UCSD-AML1 (cell line): ENCODE measurements around the gene SLC6A1.
"Not testable (repeated sequence)": the region's sequence is repeated elsewhere in the genome, so short reads cannot be mapped to it uniquely, and the experiment has no call there.

ENCODE experiments used
- DNase-seq: peaks from one replicate; lab custom pipeline; 2025; ENCODE audit not compliant: unreplicated experiment; lab: John Stamatoyannopoulos, UW

Gene SLC6A1

DNA sequence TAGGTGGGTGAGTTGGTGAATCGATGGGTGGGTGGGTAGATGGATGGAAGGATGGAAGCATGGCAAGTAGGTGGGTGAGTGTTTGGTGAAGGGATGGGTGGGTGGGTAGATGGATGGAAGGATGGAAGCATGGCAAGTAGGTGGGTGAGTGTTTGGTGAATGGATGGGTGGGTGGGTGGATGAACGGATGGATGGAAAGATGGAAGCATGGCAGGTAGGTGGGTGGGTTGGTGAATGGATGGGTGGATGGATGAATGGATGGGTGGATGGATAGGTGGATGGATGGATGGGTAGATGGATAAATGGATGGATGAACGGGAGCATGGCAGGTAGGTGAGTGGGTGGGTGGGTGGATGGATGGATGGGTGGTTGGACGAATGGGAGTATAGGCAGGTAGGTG, 65.1 kb downstream of the SLC6A1 start:
- DNase-seq, result no peak

DNA sequence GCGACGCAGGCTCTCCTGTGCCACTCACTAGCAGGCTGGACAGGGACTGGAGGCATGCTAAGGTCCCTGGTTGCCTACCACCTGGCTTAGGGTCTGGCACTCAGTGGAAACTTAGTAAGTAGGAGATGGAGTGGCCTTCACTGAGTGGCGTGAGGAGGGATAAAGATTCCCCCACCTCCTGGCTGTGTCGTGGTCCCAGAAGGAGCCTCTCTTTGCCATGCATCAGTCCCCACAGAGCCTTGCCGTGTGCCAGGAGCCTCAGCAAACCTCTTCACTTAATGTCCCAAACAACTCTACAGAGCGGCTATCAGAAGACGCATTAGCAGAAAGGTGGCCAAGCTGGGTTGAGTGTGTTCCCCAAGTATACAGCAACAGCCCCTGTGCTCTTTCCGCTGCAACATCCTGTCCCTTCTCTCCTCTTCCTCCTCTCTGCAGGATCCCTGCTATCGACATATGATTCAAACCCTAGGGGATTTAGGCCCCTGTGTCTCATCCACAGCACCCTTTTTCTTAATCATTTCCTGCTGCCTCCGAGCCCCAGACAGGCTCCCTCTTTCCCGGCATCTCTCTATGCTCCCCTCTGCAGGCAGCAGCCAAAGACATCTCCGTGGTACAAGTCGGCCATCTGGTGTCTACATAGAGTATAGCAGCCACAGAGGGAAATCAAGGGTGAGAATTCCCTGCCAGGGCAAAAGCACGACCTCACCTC, 66.7 kb downstream of the SLC6A1 start:
- DNase-seq, result peak; percentile 28

- DNase-seq, result no peak
Measured at GRCh38 chr3:11059799-11060115, 67.2 kb downstream of the SLC6A1 start.

GRCh38 chr3:11060500-11061251, 68.1 kb downstream of the SLC6A1 start:
- peak; percentile 56 for DNase-seq

- DNase-seq, result not testable (repeated sequence)
Measured at GRCh38 chr3:11061268-11061871, 68.8 kb downstream of the SLC6A1 start.

- no peak for DNase-seq
Measured at GRCh38 chr3:11062704-11063103, 70.2 kb downstream of the SLC6A1 start.

DNA sequence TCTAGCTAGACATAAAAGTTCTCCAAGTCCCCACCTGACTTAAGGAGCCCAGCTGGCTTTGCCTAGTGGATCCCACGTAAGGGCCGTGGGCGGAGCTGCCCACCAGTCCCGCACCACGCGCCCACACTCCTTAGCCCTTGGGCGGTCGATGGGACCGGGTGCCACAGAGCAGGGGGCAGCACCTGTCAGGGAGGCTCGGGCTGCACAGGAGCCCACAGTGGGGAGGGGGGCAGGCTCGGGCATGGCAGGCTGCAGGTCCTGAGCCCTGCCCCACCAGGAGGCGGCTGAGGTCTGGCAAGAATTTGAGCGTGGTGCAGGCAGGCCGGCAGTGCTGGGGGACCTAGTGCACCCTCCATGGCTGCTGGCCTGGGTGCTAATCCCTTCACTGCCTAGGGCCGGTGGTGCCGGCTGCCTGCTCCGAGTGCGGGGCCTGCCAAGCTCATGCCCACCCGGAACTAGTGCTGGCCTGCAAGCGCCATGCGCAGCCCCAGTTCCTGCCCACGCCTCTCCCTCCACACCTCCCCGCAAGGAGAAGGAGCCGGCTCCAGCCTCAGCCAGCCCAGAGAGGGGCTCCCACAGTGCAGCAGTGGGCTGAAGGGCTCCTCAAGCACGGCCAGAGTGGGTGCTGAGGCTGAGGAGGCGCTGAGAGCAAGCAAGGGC, 78.7 kb downstream of the SLC6A1 start:
- no peak for DNase-seq

GRCh38 chr3:11072631-11073030, 80.1 kb downstream of the SLC6A1 start:
- DNase-seq, result no peak

DNA sequence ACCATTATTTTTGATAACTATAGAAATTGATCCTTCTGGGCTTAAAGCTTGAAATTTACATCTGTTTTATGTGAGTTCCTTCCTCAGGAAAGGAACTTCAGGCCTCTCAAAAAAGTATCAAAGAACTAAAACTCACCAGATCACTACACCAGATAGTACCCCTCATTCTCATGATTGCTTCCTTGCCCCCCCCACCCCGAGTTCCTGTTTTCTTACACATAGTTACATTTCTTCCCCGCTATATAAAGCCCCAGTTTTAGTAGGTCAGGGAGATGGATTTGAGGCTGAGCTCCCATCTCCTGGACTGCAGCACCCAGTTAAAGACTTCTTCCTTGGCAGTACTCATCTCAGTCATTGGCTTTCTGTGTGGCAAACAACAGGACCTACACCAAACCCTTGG, 81.5 kb downstream of the SLC6A1 start:
- DNase-seq, result no peak

DNA sequence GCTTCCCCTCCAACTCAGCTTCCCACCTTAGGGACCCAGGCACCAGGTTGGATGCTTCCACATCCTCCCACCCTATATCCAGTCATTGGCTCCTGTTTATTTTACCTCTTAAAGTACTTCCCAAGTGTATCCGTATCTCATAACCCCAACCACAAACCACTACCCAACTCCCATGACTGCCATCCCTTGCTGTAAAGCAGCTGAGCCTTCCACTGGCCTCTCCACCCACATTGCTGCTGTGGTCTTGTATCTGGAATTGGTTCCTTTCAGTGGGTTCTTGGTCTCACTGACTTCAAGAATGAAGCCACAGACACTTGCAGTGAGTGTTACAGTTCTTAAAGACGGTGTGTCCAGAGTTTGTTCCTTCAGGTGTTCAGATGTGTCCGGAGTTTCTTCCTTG, 81.9 kb downstream of the SLC6A1 start:
- no peak for DNase-seq

- DNase-seq, result not testable (repeated sequence)
Measured at GRCh38 chr3:11075122-11075521, 82.6 kb downstream of the SLC6A1 start.

GRCh38 chr3:11076711-11077110, 84.2 kb downstream of the SLC6A1 start:
- DNase-seq, result no peak

GRCh38 chr3:11077466-11077865, 84.9 kb downstream of the SLC6A1 start:
- DNase-seq, result no peak

DNA sequence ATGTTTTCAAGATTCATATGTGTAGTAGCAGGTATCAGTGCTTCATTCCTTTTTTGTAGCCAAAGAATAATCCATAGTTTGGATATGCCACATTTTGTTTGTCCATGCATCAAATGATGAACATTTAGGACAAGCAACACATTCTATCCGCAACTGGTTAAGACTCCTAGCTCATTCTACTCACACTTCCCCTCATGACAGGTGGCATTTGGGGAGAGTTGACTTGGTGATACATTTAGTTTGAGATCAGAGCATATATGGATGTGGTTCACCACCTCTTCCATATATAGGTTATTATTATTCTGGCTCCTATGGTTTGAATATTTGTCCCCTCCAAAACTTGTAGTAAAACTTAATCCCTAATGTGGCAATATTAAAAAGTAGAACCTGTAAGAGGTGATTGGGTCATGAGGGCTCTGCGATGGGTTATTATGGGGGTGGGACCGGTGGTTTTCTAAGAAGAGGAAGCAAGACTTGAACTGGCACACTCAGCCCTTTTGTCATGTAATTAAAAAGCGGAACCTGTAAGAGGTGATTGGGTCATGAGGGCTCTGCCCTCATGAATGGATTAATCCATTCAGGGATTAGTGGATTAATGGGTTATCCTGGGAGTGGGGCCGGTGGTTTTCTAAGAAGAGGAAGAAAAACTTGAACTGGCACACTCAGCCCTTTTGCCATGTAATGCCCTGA, 86.4 kb downstream of the SLC6A1 start:
- no peak for DNase-seq

DNA sequence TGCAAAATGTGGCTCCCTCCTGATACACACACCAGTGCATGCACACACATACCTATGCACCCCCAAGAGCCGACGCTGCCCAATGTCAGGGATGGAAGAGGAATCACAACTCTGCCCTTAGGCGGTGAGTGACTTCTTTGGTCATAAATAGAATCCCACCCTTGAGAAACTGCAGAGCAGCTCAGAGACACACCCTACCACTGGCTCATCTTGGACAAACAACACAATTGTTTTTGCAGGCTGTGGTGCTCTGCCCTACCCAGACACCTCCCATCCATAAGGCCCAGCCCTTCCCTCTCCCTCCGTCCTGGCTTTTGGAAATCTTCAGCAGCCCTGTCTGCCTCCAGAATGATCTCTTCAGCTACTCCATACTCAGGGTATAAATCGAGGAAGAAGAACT, 87.9 kb downstream of the SLC6A1 start:
- DNase-seq, result no peak

- DNase-seq, result no peak
Measured at GRCh38 chr3:11084098-11084497, 91.5 kb downstream of the SLC6A1 start.

DNA sequence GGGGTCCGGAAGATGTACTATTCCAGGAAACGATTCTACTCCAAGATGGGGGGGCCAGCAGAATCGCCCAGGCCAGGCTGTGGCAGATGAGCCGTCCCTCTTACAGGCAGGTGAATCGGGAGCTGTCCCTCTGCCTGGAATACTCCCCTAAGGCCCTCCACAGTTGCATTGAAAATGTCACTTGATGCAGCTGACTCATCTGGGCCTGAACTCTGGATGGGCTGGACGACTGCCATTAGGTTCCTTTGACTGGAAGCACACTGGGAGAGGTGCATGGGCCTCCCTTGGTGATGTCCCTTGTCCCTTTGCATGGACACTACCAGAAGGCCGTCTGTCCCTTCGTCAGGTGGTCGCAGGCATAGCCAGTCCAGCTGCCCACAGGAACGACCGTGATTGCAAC, 92.1 kb downstream of the SLC6A1 start:
- DNase-seq, result no peak

DNA sequence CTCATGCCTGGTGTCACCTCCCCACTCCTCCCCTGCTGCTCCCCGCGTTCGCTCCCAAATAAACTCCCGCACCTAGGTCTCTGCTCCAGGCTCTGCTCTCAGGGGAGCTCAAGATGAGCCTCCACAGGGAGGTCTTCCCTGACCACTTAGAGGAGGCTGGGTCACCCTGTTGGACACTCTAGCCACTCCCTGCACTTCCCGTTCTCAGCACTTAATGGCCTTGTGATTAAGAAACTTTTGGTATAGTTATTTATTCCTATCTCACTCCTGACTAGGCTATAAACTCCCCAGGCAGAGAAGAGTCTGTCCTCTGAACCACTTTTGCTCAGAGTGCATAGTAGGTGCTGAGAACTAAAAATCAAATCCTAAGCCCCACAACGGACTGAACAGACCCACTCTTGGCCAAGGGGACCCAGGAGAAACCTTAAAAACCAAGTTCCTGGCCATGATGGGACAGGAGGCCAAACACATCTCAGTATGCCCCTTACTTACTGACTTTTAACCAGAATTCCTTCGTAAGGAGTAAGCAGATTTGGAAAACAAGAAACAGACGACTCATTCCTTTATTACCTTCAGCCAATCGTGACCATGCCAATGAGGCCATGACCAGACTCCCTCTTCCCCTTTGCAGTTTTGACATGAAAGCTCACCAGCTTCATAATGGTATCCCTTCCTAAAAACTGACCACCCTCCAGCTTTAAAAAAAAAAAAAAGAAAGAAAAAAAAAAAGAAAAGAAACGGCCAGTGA, 92.7 kb downstream of the SLC6A1 start:
- no peak for DNase-seq

DNA sequence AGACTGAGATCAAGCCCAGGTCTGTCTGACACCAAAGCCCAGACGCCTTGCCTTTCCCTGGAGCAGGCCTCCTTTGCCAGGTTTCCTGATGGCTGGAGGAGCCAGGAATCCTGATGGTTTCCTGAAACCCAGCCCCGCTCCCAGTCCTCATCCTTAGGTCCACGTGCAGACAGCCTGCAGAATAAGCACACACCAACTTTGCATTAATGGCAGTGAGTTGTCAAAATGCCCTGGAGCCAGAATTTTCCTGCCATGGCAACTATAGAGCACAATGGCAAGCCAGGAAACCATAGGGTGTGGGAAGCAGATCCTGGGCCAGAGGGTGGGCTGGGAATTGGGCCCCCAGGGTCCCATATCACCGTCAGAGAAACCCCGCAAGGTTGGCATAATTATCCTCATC, 94.3 kb downstream of the SLC6A1 start:
- no peak for DNase-seq

GRCh38 chr3:11088066-11088465, 95.5 kb downstream of the SLC6A1 start:
- DNase-seq, result no peak

DNA sequence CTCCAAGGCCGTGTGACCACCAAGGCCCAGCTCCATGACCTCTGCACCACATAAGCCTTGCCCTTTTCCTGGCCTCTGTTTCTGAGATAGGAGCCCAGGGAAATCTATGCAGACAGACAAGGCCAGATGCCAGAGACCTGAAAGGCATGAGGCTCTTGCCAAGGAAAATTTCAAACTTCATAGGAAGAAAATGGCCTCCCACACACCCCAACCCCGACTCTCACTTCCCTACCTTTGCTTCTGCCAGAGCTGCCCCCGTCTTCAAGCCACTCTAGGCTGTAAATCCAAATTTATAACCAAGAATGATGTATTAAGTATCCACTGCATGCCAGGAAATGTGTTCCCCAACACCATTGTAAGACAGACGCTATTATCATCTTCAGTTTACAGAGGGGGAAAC, 96.3 kb downstream of the SLC6A1 start:
- DNase-seq, result no peak
